ENCODE results near the gene AFP. TPM values are rescaled to one million over a fixed set of nuclear protein-coding genes. Genes with fewer than 3 reads are reported as not detected.

Gene AFP
- total and polyA plus RNA-seq, 4 donors, result 0.10 to 8.4 (median 3.5) TPM

- no peak for DNase-seq (ENCODE audit: low read depth in 4 of 6, low spot score in 6 of 6)
- WGBS (ENCODE audit: insufficient coverage), result 73% methylated on average over 3 of the region's 3 CpGs
These were observed 1.7 kb upstream of the AFP start for GRCh38 chr4:73434311-73434710.

GRCh38 chr4:73436674-73437557 lies 895 bp downstream of the AFP start:
- Histone ChIP-seq H3K4me3 (ENCODE audit: low read depth, low read length) (no peak overlapping the region), H3K9me3 (ENCODE audit: control insufficient read depth, insufficient read depth, low read length) (no peaks in the 10 kb centered on the region), H3K4me1 (ENCODE audit: control insufficient read depth, insufficient read depth, low read length) (no peaks in the 10 kb centered on the region), H3K36me3 (ENCODE audit: control insufficient read depth, insufficient read depth, low read length) (no peaks in the 10 kb centered on the region), H3K27ac (ENCODE audit: low read depth, low read length) (no peak overlapping the region), H3K27me3 (ENCODE audit: control insufficient read depth, insufficient read depth, low read length) (no peaks in the 10 kb centered on the region)
- no CpG with 5 or more reads among the region's 3 CpGs for WGBS (ENCODE audit: insufficient coverage)
- DNase-seq (ENCODE audit: low read depth in 4 of 6, low spot score in 6 of 6), result no peak

More at GRCh38 chr4:73434311-73434710, 1.7 kb upstream of the AFP start:
- Histone ChIP-seq H3K9me3 (ENCODE audit: control insufficient read depth, insufficient read depth, low read length) (no peaks in the 10 kb centered on the region), H3K27ac (ENCODE audit: low read depth, low read length) (no peak overlapping the region), H3K36me3 (ENCODE audit: control insufficient read depth, insufficient read depth, low read length) (no peaks in the 10 kb centered on the region), H3K4me3 (ENCODE audit: low read depth, low read length) (no peak overlapping the region), H3K27me3 (ENCODE audit: control insufficient read depth, insufficient read depth, low read length) (no peaks in the 10 kb centered on the region), H3K4me1 (ENCODE audit: control insufficient read depth, insufficient read depth, low read length) (no peaks in the 10 kb centered on the region)

- H3K9me3 ChIP-seq (ENCODE audit: control insufficient read depth, insufficient read depth, low read length), result no peaks in the 10 kb centered on the region
- no peak overlapping the region for H3K4me3 ChIP-seq (ENCODE audit: low read depth, low read length)
- H3K36me3 ChIP-seq (ENCODE audit: control insufficient read depth, insufficient read depth, low read length), result no peaks in the 10 kb centered on the region
- H3K4me1 ChIP-seq (ENCODE audit: control insufficient read depth, insufficient read depth, low read length), result no peaks in the 10 kb centered on the region
- H3K27ac ChIP-seq (ENCODE audit: low read depth, low read length), result no peak overlapping the region
- no peak for DNase-seq (ENCODE audit: low read depth in 4 of 6, low spot score in 6 of 6)
- H3K27me3 ChIP-seq (ENCODE audit: control insufficient read depth, insufficient read depth, low read length), result no peaks in the 10 kb centered on the region
These were observed 1.5 kb downstream of the AFP start for GRCh38 chr4:73437558-73437956.

GRCh38 chr4:73438048-73438447 lies 2.0 kb downstream of the AFP start:
- Histone ChIP-seq H3K27ac (ENCODE audit: low read depth, low read length) (no peak overlapping the region), H3K27me3 (ENCODE audit: control insufficient read depth, insufficient read depth, low read length) (no peaks in the 10 kb centered on the region), H3K4me3 (ENCODE audit: low read depth, low read length) (no peak overlapping the region), H3K9me3 (ENCODE audit: control insufficient read depth, insufficient read depth, low read length) (no peaks in the 10 kb centered on the region), H3K4me1 (ENCODE audit: control insufficient read depth, insufficient read depth, low read length) (no peaks in the 10 kb centered on the region), H3K36me3 (ENCODE audit: control insufficient read depth, insufficient read depth, low read length) (no peaks in the 10 kb centered on the region)
- no peak for DNase-seq (ENCODE audit: low read depth in 4 of 6, low spot score in 6 of 6)
- WGBS (ENCODE audit: insufficient coverage), result 100% methylated on average over 1 of the region's 1 CpG

- no peaks in the 10 kb centered on the region for H3K36me3 ChIP-seq (ENCODE audit: control insufficient read depth, insufficient read depth, low read length)
- no peak overlapping the region for H3K27ac ChIP-seq (ENCODE audit: low read depth, low read length)
- no peaks in the 10 kb centered on the region for H3K4me1 ChIP-seq (ENCODE audit: control insufficient read depth, insufficient read depth, low read length)
- no peaks in the 10 kb centered on the region for H3K9me3 ChIP-seq (ENCODE audit: control insufficient read depth, insufficient read depth, low read length)
- DNase-seq (ENCODE audit: low read depth in 4 of 6, low spot score in 6 of 6), result no peak
- WGBS (ENCODE audit: insufficient coverage), result no CpG with 5 or more reads among the region's 2 CpGs
- H3K27me3 ChIP-seq (ENCODE audit: control insufficient read depth, insufficient read depth, low read length), result no peaks in the 10 kb centered on the region
- no peak overlapping the region for H3K4me3 ChIP-seq (ENCODE audit: low read depth, low read length)
These were observed 2.7 kb downstream of the AFP start for GRCh38 chr4:73438582-73439215.

GRCh38 chr4:73439445-73439844 lies 3.4 kb downstream of the AFP start:
- H3K27ac ChIP-seq (ENCODE audit: low read depth, low read length), result no peak overlapping the region
- H3K4me1 ChIP-seq (ENCODE audit: control insufficient read depth, insufficient read depth, low read length), result no peaks in the 10 kb centered on the region
- WGBS (ENCODE audit: insufficient coverage), result no CpG with 5 or more reads among the region's 2 CpGs
- H3K27me3 ChIP-seq (ENCODE audit: control insufficient read depth, insufficient read depth, low read length), result no peaks in the 10 kb centered on the region
- H3K36me3 ChIP-seq (ENCODE audit: control insufficient read depth, insufficient read depth, low read length), result no peaks in the 10 kb centered on the region
- DNase-seq (ENCODE audit: low read depth in 4 of 6, low spot score in 6 of 6), result no peak
- H3K9me3 ChIP-seq (ENCODE audit: control insufficient read depth, insufficient read depth, low read length), result no peaks in the 10 kb centered on the region
- H3K4me3 ChIP-seq (ENCODE audit: low read depth, low read length), result no peak overlapping the region

GRCh38 chr4:73439991-73440390 lies 4.0 kb downstream of the AFP start:
- Histone ChIP-seq H3K9me3 (ENCODE audit: control insufficient read depth, insufficient read depth, low read length) (no peaks in the 10 kb centered on the region), H3K36me3 (ENCODE audit: control insufficient read depth, insufficient read depth, low read length) (no peaks in the 10 kb centered on the region), H3K27ac (ENCODE audit: low read depth, low read length) (no peak overlapping the region), H3K4me3 (ENCODE audit: low read depth, low read length) (no peak overlapping the region), H3K4me1 (ENCODE audit: control insufficient read depth, insufficient read depth, low read length) (no peaks in the 10 kb centered on the region), H3K27me3 (ENCODE audit: control insufficient read depth, insufficient read depth, low read length) (no peaks in the 10 kb centered on the region)
- no CpG with 5 or more reads among the region's 3 CpGs for WGBS (ENCODE audit: insufficient coverage)
- DNase-seq (ENCODE audit: low read depth in 4 of 6, low spot score in 6 of 6), result no peak

- WGBS (ENCODE audit: insufficient coverage), result 100% methylated on average over 1 of the region's 3 CpGs
- DNase-seq (ENCODE audit: low read depth in 4 of 6, low spot score in 6 of 6), result no peak
- Histone ChIP-seq H3K27ac (ENCODE audit: low read depth, low read length) (no peak overlapping the region), H3K4me3 (ENCODE audit: low read depth, low read length) (no peak overlapping the region), H3K27me3 (ENCODE audit: control insufficient read depth, insufficient read depth, low read length) (no peaks in the 10 kb centered on the region), H3K9me3 (ENCODE audit: control insufficient read depth, insufficient read depth, low read length) (no peaks in the 10 kb centered on the region), H3K36me3 (ENCODE audit: control insufficient read depth, insufficient read depth, low read length) (no peaks in the 10 kb centered on the region), H3K4me1 (ENCODE audit: control insufficient read depth, insufficient read depth, low read length) (no peaks in the 10 kb centered on the region)
These were observed 4.6 kb downstream of the AFP start for GRCh38 chr4:73440653-73441052.

- Histone ChIP-seq H3K9me3 (ENCODE audit: control insufficient read depth, insufficient read depth, low read length) (no peaks in the 10 kb centered on the region), H3K27ac (ENCODE audit: low read depth, low read length) (no peak overlapping the region), H3K4me3 (ENCODE audit: low read depth, low read length) (no peak overlapping the region), H3K4me1 (ENCODE audit: control insufficient read depth, insufficient read depth, low read length) (no peaks in the 10 kb centered on the region), H3K27me3 (ENCODE audit: control insufficient read depth, insufficient read depth, low read length) (no peaks in the 10 kb centered on the region), H3K36me3 (ENCODE audit: control insufficient read depth, insufficient read depth, low read length) (no peaks in the 10 kb centered on the region)
- WGBS (ENCODE audit: insufficient coverage), result 100% methylated on average over 1 of the region's 5 CpGs
- no peak for DNase-seq (ENCODE audit: low read depth in 4 of 6, low spot score in 6 of 6)
These were observed 6.3 kb downstream of the AFP start for GRCh38 chr4:73442275-73442674.

- DNase-seq (ENCODE audit: low read depth in 4 of 6, low spot score in 6 of 6), result no peak
- Histone ChIP-seq H3K4me3 (ENCODE audit: low read depth, low read length) (no peak overlapping the region), H3K9me3 (ENCODE audit: control insufficient read depth, insufficient read depth, low read length) (no peaks in the 10 kb centered on the region), H3K27ac (ENCODE audit: low read depth, low read length) (no peak overlapping the region), H3K4me1 (ENCODE audit: control insufficient read depth, insufficient read depth, low read length) (no peaks in the 10 kb centered on the region), H3K27me3 (ENCODE audit: control insufficient read depth, insufficient read depth, low read length) (no peaks in the 10 kb centered on the region), H3K36me3 (ENCODE audit: control insufficient read depth, insufficient read depth, low read length) (no peaks in the 10 kb centered on the region)
- WGBS (ENCODE audit: insufficient coverage), result 88% methylated on average over 2 of the region's 3 CpGs
These were observed 7.2 kb downstream of the AFP start for GRCh38 chr4:73443224-73443623.
